Activated CD8-positive, alpha-beta memory T cell treated with anti-CD3 and anti-CD28 coated beads, Interleukin-2, amount 10 ng/mL, durations not matched to agents 7 days and 5 days (primary cell): ENCODE measurements around the gene CNTN5. TPM values are rescaled to one million over a fixed set of nuclear protein-coding genes. Genes with fewer than 3 reads are reported as not detected.
"Not testable (repeated sequence)": the region's sequence is repeated elsewhere in the genome, so short reads cannot be mapped to it uniquely, and the experiment has no call there.

ENCODE experiments used
- ATAC-seq: fragments of 150-1000 bp; cut with Tn5 transposase; one replicate; pipeline ENCODE4 v1.10.0; 2021; ENCODE audit warnings: moderate library complexity
- CTCF ChIA-PET: fragments of 350-600 bp; sonication (Branson Sonifier 250); formaldehyde crosslinking; loops from one replicate; lab custom pipeline; 2021; ENCODE audit warnings: antibody characterized with exemption; lab: Charles Lee
- DNase-seq: peaks from one replicate; pipeline ENCODE4 v3.0.0-alpha.2; 2020
- H3K27ac Mint-ChIP-seq: one replicate; pipeline ENCODE4 v1.8.0; 2021; ENCODE audit warnings: mild to moderate bottlenecking, mixed read lengths
- H3K27me3 Mint-ChIP-seq: one replicate; pipeline ENCODE4 v1.8.0; 2021; ENCODE audit warnings: mixed read lengths
- H3K36me3 Mint-ChIP-seq: one replicate; pipeline ENCODE4 v1.8.0; 2021; ENCODE audit warnings: mild to moderate bottlenecking, mixed read lengths
- H3K4me1 Mint-ChIP-seq: one replicate; pipeline ENCODE4 v1.8.0; 2021; ENCODE audit warnings: mixed read lengths
- H3K4me3 Mint-ChIP-seq: one replicate; pipeline ENCODE4 v1.8.0; 2021; ENCODE audit warnings: mild to moderate bottlenecking, moderate library complexity, mixed read lengths
- H3K9me3 Mint-ChIP-seq: one replicate; pipeline ENCODE4 v1.8.0; 2022; ENCODE audit warnings: low read depth, mixed read lengths
- total RNA-seq, 2 experiments: library from RNA; stranded (reverse); gene quantifications; one replicate each; pipeline ENCODE4 v1.2.3, GENCODE V29; 2021

The CNTN5 gene
- total RNA-seq, 2 experiments from 2014 or later: not detected

DNA sequence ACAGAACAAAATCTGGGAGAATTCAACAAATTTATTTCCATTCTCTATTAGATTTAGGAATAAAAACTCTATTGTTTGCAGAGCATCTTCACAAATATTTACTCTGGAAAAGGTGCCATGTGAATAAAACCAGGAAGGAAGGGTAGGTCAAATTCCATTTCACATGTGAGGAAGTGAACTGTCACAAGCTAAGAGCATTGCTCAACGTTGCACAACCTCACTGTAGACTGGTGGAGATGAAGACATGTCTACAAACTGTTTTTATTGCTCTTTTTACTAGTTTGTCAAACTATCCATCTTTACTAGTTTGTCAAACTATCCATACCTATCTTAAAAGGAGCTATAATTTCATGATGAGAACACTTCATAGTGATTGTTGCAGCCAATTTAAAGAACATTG is 236.4 kb downstream of the CNTN5 start:
- no peak overlapping the region for H3K4me3 Mint-ChIP-seq
- ATAC-seq (no peak), DNase-seq (no peak)
- H3K27ac Mint-ChIP-seq: no peak overlapping the region
- no peaks in the 10 kb centered on the region for H3K4me1 Mint-ChIP-seq
- H3K27me3 Mint-ChIP-seq: no peaks in the 10 kb centered on the region
- H3K9me3 Mint-ChIP-seq: peaks cover 7% of the 10 kb centered on the region
- CTCF ChIA-PET: no interaction called here
- H3K36me3 Mint-ChIP-seq: no peaks in the 10 kb centered on the region

DNA sequence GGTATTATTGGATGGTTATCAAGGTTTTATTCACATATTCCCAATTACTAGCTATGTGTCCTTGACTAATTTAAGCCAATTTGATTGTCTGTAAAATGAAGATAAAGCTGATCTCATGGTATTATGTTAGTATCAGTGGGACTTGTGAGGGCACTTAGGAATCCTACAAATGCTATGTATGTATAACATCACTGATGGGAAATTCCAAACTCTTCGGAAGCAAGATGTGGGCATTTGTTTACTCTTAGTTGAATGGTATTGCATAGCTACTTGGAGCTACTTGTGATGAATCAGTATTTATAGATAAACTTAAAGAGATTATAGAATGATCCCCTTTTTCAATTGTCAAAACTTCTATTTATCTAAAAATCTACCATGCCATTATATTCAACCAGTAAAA is 239.9 kb downstream of the CNTN5 start:
- Mint-ChIP-seq H3K4me3 (no peak overlapping the region), H3K36me3 (no peaks in the 10 kb centered on the region), H3K27ac (no peak overlapping the region), H3K9me3 (peaks cover 5% of the 10 kb centered on the region), H3K27me3 (no peaks in the 10 kb centered on the region), H3K4me1 (no peaks in the 10 kb centered on the region)
- CTCF ChIA-PET: no interaction called here
- ATAC-seq: no peak
- DNase-seq: no peak

DNA sequence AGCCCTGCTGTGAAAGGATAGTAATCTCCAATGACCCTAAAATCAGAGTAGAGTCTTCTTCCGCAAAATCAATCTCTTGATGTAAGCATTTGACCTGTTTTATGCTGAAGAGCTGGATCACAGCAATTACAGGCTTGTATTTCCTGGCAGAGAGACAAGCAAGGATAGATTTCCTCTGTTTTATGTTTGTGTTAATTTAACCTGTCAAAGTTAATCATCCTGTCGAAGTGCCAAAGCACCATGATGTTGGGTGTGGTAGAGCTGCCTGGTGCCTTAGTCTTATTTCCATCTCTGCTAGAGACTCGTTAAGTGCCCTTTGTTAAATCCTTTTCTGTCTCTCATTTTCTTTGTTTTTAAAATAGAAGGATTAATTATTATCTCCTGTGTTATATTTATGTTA is 248.1 kb downstream of the CNTN5 start:
- ATAC-seq: no peak
- CTCF ChIA-PET: no interaction called here
- no peak for DNase-seq
- no peak overlapping the region for H3K4me3 Mint-ChIP-seq
- H3K36me3 Mint-ChIP-seq: no peaks in the 10 kb centered on the region
- no peaks in the 10 kb centered on the region for H3K4me1 Mint-ChIP-seq
- H3K9me3 Mint-ChIP-seq: peaks cover 2% of the 10 kb centered on the region
- no peaks in the 10 kb centered on the region for H3K27me3 Mint-ChIP-seq
- H3K27ac Mint-ChIP-seq: no peak overlapping the region

DNA sequence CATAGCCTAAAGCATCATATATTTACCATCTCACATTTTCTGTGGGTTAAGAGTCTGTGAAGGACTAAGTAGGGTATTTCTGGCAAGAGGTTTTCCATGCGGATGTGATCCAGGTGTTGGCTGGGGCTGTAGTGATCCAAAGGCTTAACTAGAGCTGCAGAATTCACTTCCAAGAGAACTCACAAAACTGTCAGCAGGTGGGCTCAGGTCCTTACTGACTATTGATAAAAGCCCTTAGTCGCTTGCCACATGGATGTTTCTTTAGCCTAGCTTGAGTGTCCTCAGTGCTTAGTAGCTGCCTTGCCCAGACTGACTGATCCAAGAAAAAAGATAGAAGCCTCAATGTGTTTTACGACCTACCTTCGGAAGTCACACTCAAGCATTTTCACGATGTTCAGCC is 250.8 kb downstream of the CNTN5 start:
- CTCF ChIA-PET: no interaction called here
- Mint-ChIP-seq H3K27me3 (no peaks in the 10 kb centered on the region), H3K27ac (no peak overlapping the region), H3K9me3 (no peaks in the 10 kb centered on the region), H3K36me3 (no peaks in the 10 kb centered on the region), H3K4me1 (no peaks in the 10 kb centered on the region), H3K4me3 (no peak overlapping the region)
- DNase-seq (no peak), ATAC-seq (no peak)

DNA sequence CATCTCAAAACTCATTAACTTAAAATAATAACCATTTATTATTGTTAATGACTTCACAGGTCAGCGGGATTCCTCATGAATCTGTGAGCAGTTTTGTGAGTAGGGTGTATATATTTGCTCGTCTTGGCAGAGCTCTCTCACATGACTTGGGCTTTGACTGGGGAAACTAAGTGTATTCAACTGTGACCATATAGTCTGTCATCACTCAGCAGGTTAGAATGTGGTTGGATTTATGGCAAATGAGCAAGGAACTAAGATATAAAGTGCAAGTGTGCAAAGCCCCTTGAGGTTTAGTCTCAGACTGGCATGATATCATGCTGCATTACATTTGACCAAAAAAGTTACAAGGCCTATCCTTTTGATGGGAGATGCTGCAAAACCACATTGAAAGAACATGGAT is 254.8 kb downstream of the CNTN5 start:
- H3K27ac Mint-ChIP-seq: no peak overlapping the region
- CTCF ChIA-PET: no interaction called here
- H3K9me3 Mint-ChIP-seq: peaks cover 2% of the 10 kb centered on the region
- H3K27me3 Mint-ChIP-seq: no peaks in the 10 kb centered on the region
- no peaks in the 10 kb centered on the region for H3K4me1 Mint-ChIP-seq
- no peak for DNase-seq
- ATAC-seq: no peak
- H3K36me3 Mint-ChIP-seq: no peaks in the 10 kb centered on the region
- no peak overlapping the region for H3K4me3 Mint-ChIP-seq

DNA sequence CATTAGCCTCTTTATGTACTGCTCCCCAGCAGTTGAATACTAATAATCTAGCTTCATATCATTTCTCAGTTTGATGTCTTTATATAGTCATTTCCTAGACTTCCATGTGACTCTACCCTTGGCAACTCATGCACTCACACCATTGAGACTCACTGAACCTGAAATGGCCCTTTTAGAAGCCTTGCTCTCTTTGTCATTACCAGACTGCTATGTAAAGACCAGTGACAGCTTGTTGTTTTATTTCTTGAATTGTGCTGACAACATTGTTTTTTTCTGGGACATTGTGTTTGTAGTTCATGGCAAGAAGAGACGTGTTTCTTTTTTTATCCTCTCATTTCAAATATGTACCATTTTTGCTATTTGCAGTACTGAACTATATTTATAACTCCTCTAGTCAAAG is 256.5 kb downstream of the CNTN5 start:
- no peak for ATAC-seq
- H3K36me3 Mint-ChIP-seq: no peaks in the 10 kb centered on the region
- no peak overlapping the region for H3K4me3 Mint-ChIP-seq
- CTCF ChIA-PET: no interaction called here
- H3K27me3 Mint-ChIP-seq: no peaks in the 10 kb centered on the region
- no peaks in the 10 kb centered on the region for H3K4me1 Mint-ChIP-seq
- DNase-seq: no peak
- peaks cover 6% of the 10 kb centered on the region for H3K9me3 Mint-ChIP-seq
- H3K27ac Mint-ChIP-seq: no peak overlapping the region

DNA sequence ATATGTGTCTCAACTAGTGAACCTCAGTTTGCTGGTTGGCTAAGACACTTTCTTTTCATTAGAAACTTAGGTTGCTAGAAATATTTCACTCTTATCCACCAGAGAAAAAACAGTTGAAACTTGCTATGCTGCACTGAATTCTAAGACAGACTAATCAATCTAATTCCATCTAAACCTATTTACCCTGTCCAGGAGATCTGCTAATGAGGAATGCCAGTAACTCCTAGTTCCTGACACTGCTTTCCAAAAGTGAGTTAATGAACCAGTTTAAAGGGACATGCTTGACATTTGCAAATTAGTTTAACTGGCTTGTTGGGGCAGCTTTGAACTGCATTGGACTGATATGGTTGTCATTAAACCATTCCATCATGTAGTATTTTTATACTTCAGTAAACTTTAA is 258.5 kb downstream of the CNTN5 start:
- CTCF ChIA-PET: no interaction called here
- ATAC-seq: no peak
- Mint-ChIP-seq H3K27ac (no peak overlapping the region), H3K36me3 (no peaks in the 10 kb centered on the region), H3K4me1 (no peaks in the 10 kb centered on the region), H3K27me3 (no peaks in the 10 kb centered on the region), H3K9me3 (peaks cover 9% of the 10 kb centered on the region), H3K4me3 (no peak overlapping the region)
- DNase-seq: no peak

DNA sequence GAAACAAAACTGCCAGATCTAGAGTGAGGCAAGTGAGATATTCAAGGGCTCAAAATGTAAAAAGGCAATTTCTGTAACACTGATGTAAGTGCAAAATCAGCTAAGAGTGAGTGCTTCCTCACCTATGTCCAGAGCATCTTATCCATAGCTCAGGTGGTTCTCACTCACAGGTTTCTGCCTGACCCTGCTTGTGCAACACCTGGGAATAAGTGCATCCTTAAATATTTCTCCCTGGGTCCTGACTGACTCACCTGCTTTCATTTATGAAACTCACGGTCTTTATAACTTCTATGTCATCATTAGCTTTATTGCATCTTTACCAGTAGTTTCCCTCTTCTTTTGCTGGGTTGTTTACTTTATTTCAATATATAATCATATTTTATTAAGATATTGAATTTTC is 260.6 kb downstream of the CNTN5 start:
- peaks cover 15% of the 10 kb centered on the region for H3K9me3 Mint-ChIP-seq
- no peaks in the 10 kb centered on the region for H3K36me3 Mint-ChIP-seq
- no peak for ATAC-seq
- H3K4me3 Mint-ChIP-seq: no peak overlapping the region
- no peaks in the 10 kb centered on the region for H3K4me1 Mint-ChIP-seq
- H3K27ac Mint-ChIP-seq: no peak overlapping the region
- CTCF ChIA-PET: no interaction called here
- DNase-seq: no peak
- H3K27me3 Mint-ChIP-seq: no peaks in the 10 kb centered on the region

DNA sequence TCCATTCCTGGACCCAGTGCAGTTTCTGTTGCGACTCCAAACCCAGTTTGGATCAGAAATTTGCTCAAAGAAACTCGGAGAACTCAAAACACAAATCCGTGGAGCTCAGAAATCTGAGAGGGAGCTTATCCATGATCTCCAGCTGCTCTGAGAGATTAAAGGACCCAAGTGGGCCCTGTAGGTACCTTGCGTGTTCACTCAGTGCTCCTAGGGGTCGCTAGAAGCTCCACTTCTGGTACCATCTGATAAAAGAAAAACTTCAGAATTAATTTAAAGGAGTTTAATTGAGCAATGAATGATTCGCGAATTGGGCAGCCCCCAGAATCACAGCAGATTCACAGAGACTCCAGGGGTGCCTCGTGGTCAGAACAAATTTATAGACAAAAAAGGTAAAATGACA is 277.2 kb downstream of the CNTN5 start:
- DNase-seq, H3K27me3 Mint-ChIP-seq, H3K9me3 Mint-ChIP-seq: not testable (repeated sequence)

DNA sequence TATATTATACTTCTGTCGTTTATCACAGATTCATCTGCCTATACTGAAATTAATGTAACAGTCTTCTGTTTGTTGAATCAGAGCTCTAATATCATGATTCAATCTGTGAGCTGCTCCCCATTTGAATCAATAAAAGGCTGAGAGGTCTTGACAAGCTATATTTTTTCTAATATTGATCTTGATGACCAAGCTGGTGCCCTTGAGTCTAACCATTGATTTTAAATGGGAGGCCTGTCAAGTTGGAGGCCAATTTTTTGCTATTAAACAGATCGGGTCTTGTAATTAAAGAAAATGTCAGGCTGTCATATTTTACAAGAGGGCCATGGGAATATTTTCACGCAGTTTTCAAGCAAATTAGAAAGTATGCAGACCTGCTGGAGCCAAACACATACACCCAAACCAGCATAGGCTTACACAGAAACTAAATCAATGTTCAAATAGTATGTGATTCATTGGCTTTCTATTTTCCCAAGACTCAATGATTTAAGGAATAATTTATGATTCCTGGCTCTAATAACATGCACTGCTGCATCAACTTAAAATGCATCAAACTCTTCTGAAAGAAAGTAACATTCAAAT is 286.9 kb downstream of the CNTN5 start:
- H3K36me3 Mint-ChIP-seq: no peaks in the 10 kb centered on the region
- ATAC-seq (no peak), DNase-seq (no peak)
- CTCF ChIA-PET: no interaction called here
- H3K4me1 Mint-ChIP-seq: no peaks in the 10 kb centered on the region
- H3K4me3 Mint-ChIP-seq: no peak overlapping the region
- peaks cover 10% of the 10 kb centered on the region for H3K9me3 Mint-ChIP-seq
- no peak overlapping the region for H3K27ac Mint-ChIP-seq
- no peaks in the 10 kb centered on the region for H3K27me3 Mint-ChIP-seq

More for the DNA sequence above, 277.2 kb downstream of the CNTN5 start:
- H3K4me3 Mint-ChIP-seq, H3K4me1 Mint-ChIP-seq, H3K27ac Mint-ChIP-seq, H3K36me3 Mint-ChIP-seq, ATAC-seq, CTCF ChIA-PET: not testable (repeated sequence)

DNA sequence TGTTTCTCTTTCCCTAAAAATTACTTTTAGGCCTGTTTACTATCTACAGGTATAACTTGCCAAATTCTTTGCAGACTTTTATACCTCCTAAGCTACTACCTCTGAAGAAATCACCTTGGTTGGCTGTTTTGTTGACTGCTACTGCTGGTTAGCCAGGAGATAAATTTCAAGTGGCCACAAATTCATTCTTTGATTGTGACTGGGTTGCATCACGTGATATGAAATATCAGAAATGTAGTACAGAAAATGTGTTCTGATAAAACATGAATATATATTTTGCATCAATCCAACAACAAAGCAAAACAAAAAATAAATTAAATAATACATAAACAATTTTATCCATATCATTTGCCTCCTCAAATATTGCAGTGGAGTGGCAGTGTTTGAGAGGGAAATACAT is 291.1 kb downstream of the CNTN5 start:
- Mint-ChIP-seq H3K27ac (no peak overlapping the region), H3K4me3 (no peak overlapping the region), H3K36me3 (no peaks in the 10 kb centered on the region), H3K9me3 (peaks cover 11% of the 10 kb centered on the region), H3K4me1 (no peaks in the 10 kb centered on the region), H3K27me3 (no peaks in the 10 kb centered on the region)
- no peak for ATAC-seq
- CTCF ChIA-PET: no interaction called here
- DNase-seq: no peak

DNA sequence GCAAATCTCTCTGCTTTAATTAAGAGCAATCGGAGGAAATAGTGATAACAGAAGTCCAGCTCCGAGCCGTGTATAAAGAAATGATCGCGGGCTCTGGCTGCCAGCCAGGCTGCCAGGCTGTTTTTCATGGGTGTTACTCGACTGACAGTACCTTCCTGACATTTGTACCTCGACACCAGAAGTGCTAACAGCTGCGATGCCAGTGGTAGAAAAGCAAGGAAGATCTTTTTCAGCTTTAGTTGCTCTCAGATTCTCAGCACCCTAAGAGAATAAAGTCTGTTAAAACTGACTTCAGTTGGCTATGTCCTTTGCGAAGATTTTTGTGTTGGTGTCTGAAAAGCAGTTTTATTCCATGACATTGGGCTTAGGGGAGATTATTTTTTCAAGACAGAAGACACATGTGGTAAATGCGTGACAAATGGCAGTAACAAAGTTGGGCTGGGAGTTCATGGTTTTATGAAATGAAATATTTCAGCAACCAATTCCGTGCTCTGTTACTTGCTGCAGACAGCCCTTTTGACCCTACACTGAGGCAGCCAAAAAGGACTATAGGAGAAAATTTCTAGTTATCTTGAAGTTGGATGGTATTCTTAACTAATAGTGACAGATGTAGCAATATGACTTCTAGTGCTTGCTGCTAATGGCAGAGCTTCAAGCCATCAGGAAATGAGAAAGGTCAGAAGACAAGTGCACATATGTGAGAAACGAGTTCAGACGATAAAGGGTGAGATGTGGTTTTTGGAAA is 296.2 kb downstream of the CNTN5 start:
- Mint-ChIP-seq H3K27ac (no peak overlapping the region), H3K4me3 (no peak overlapping the region), H3K27me3 (no peaks in the 10 kb centered on the region), H3K4me1 (no peaks in the 10 kb centered on the region), H3K9me3 (peaks cover 17% of the 10 kb centered on the region), H3K36me3 (no peaks in the 10 kb centered on the region)
- CTCF ChIA-PET: no interaction called here
- DNase-seq (no peak), ATAC-seq (no peak)

DNA sequence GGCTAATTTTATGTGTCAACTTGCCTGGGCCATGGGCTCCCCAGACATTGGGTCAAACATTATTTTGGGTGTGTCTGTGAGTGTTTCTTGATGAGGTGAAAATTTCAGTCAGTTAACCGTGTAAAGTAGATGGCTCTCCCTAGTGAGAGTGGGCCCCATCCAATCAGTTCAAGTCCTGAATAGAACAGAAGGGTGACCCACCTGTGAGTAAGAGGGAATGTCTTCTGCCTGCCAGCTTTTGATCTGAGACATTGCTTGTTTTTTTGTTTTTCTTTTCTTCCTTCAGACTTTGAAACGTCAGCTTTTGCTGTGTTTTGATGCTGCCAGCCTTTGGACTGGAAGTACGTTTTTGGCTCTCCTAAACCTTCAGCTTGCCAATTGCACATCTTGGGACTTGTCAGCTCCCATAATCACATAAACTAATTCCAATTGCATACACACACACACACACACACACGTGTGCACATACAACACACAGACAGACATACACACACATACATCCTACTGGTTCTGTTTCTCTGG is 300.1 kb downstream of the CNTN5 start:
- Mint-ChIP-seq H3K27ac (no peak overlapping the region), H3K36me3 (no peaks in the 10 kb centered on the region)
- CTCF ChIA-PET: no interaction called here

DNA sequence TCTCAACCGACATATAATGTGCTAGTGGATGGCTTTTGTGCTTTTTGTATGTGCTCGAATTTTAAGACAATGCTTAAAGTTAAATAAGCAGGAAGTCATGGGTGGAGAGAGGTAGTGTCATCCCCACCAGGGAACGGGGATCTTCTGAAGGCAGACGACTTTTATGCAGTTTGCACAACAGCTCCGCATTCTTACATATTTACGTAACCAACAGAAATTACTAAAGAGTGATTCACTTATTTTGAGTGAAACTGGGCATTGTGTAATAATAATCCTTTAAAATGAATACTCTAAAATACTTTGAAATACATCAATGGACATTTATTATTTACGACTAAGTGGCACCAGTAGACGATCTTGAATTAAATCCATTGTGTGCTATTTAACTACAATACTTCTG is 305.1 kb downstream of the CNTN5 start:
- ATAC-seq: no peak
- Mint-ChIP-seq H3K4me1 (no peaks in the 10 kb centered on the region), H3K36me3 (no peaks in the 10 kb centered on the region), H3K9me3 (peaks cover 4% of the 10 kb centered on the region), H3K27me3 (no peaks in the 10 kb centered on the region), H3K4me3 (no peak overlapping the region), H3K27ac (no peak overlapping the region)
- CTCF ChIA-PET: no interaction called here
- DNase-seq: no peak

More for the DNA sequence above, 300.1 kb downstream of the CNTN5 start:
- no peak for DNase-seq
- Mint-ChIP-seq H3K4me3 (no peak overlapping the region), H3K27me3 (no peaks in the 10 kb centered on the region), H3K4me1 (no peaks in the 10 kb centered on the region), H3K9me3 (peaks cover 12% of the 10 kb centered on the region)
- no peak for ATAC-seq
